Psoas muscle (tissue), 8 donors: ENCODE measurements around the gene WNT8A. TPM values are rescaled to one million over a fixed set of nuclear protein-coding genes. Genes with fewer than 3 reads are reported as not detected.
A peak's percentile ranks its signal among the peaks of the same experiment; 100 is the strongest.

Experiments used
- ATAC-seq, 4 donors: fragments of 200-7000 bp; cut with Tn5 transposase; one replicate each; pipeline ENCODE4 v1.9.1; 2020; ENCODE audit warnings: moderate library complexity in 3 of 4, mild to moderate bottlenecking in 2 of 4
- DNase-seq, 2 donors: peaks; one replicate each; pipeline ENCODE4 v3.0.0-alpha.2; 2020
- H3K27ac ChIP-seq: fragments of 200-600 bp; one replicate; pipeline ENCODE4 v1.8.0; 2022
- H3K27me3 ChIP-seq, 3 donors: fragments of 200-600 bp in 1 of 3; one replicate each; pipeline versions ENCODE4 v1.6.1 to v1.8.0; 2013 to 2022; ENCODE audit warnings: low read length in 2 of 3, mild to moderate bottlenecking in 2 of 3, moderate library complexity in 1 of 3; ENCODE audit not compliant: insufficient read depth in 3 of 3
- H3K36me3 ChIP-seq, 2 donors: fragments of 200-600 bp in 1 of 2; one replicate each; pipeline versions ENCODE4 v1.6.1 to v1.8.0; 2013 to 2022; ENCODE audit warnings: low read depth in 1 of 2, mild to moderate bottlenecking in 1 of 2, moderate library complexity in 1 of 2; ENCODE audit not compliant: insufficient read depth in 1 of 2
- H3K4me1 ChIP-seq: fragments of 200-600 bp; one replicate; pipeline ENCODE4 v1.8.0; 2022
- H3K4me3 ChIP-seq: fragments of 200-600 bp; one replicate; pipeline ENCODE4 v1.8.0; 2022; ENCODE audit warnings: mild to moderate bottlenecking
- H3K9me3 ChIP-seq: fragments of 200-600 bp; one replicate; pipeline ENCODE4 v1.8.0; 2022
- WGBS, 3 donors: extraction: QIAGEN DNeasy Blood & Tissue Kit; methylation state at CpG; one replicate each; pipeline versions ENCODE4 v1.1.6 to v1.1.7; 2013; 5-methylcytosine and 5-hydroxymethylcytosine counted together
- intact Hi-C, 2 donors: fragments of 100-400 bp; cut with DNase I; formaldehyde crosslinking; loops; one replicate each; pipeline versions ENCODE4 v1.11.0 to v1.14.2; 2022
- polyA plus RNA-seq, 3 donors: library from polyadenylated mRNA; stranded (reverse); fragments of 200-250 nt; gene quantifications; one replicate each; pipeline ENCODE4 v1.2.3, GENCODE V29; 2013
- total RNA-seq, 4 donors: library from RNA; stranded (reverse); fragmentation: NEBNext Ultra II Directional in 2 of 4; extraction: Animal tissue kit (Norgen Biotek cat#: 25700) in 2 of 4; gene quantifications; one replicate each; pipeline versions ENCODE4 v1.2.1 to v1.2.4, GENCODE V29; 2021 to 2023
- TF ChIP-seq, protein P1 (sequence below): fragments of 200-600 bp; IDR thresholded peaks from one replicate; pipeline ENCODE4 v1.8.0; 2022; ENCODE audit warnings: antibody characterized with exemption
- donor health status: healthy with polysubstance abuse.
- donor health status: DM: no; HTN: no; CAD: no; lungs with moderate emphysema.
- donor health status: Bipolar disorder and iron deficiency.
- donor health status: healthy.
- donor health status: DM: yes; HTN: yes; CAD: no.
- donor health status: DM: no; HTN: no; CAD: no.
- donor health status: DM: no; HTN: no; CAD: no.
- donor health status: DM: yes; HTN: yes; CAD: no.

WNT8A gene
- total and polyA plus RNA-seq, 7 donors, result not detected

DNA sequence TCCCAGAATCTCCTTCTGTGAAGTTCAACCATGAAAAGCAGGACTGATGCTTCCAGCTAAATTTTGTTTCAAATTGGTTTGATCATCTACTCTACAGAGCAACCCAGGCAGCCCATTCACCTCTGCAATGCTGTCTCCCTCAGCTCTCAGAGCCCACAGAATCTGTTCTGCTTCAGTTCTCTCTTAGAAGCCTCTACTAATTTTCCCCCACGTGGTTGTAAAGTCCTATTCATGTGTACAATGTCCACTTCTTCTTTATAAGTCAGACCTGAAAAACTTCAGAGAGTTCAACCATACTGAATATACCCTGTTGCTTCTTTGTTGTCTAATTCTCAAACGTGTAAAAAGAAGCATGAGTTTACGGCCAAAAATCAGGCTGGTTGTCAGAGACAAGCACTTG is 29.6 kb upstream of the WNT8A start:
- Histone ChIP-seq H3K4me3 (no peak overlapping the region), H3K4me1 (no peaks in the 10 kb centered on the region), H3K36me3 (no peaks in the 10 kb centered on the region), H3K27ac (no peak overlapping the region), H3K9me3 (no peaks in the 10 kb centered on the region), H3K27me3 (no peaks in the 10 kb centered on the region)
- TF ChIP-seq, protein P1, sequence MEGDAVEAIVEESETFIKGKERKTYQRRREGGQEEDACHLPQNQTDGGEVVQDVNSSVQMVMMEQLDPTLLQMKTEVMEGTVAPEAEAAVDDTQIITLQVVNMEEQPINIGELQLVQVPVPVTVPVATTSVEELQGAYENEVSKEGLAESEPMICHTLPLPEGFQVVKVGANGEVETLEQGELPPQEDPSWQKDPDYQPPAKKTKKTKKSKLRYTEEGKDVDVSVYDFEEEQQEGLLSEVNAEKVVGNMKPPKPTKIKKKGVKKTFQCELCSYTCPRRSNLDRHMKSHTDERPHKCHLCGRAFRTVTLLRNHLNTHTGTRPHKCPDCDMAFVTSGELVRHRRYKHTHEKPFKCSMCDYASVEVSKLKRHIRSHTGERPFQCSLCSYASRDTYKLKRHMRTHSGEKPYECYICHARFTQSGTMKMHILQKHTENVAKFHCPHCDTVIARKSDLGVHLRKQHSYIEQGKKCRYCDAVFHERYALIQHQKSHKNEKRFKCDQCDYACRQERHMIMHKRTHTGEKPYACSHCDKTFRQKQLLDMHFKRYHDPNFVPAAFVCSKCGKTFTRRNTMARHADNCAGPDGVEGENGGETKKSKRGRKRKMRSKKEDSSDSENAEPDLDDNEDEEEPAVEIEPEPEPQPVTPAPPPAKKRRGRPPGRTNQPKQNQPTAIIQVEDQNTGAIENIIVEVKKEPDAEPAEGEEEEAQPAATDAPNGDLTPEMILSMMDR, result no peak
- DNase-seq, result no peak
- no peak for ATAC-seq
- intact Hi-C loops, result no loop called here
- 34 to 41% (median 35%) methylated on average over 3 of the region's 3 CpGs for whole genome bisulfite sequencing, 3 donors

DNA sequence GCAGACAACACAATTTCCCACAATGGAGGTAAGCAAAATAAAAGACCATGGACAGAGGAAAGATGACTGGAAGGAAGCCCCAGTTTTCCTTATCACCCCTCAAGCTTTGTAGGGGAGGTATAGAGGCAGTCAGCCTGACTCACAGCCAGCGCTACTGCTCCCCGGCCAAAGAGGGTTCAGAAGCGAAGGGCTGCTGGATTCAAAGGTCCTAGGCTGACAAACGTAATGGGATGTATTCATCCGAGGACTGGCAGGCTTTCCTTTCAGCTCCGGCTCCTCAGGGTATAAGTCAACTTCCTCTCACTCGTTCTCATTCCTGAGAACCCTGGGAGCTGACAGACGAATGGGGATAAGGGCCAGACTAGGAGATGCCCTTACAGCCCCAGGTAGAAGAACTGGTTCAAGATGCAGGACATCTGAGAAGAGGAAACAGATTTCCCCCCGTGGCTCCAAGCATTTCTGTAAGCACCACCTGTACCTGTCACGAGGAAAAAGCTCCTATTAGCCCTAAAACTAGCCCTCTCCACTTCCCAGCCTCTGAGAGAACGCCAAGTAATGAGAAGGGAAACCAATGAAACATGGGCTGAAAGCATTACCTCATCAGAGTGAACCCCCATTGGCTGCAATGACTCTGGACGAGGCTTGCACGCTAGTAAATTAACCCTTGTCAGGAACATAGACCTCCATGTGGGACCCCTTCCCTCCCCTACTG is 28.8 kb upstream of the WNT8A start:
- H3K27me3 ChIP-seq, result no peaks in the 10 kb centered on the region
- H3K36me3 ChIP-seq, result no peaks in the 10 kb centered on the region
- ATAC-seq (no peak), DNase-seq (no peak)
- TF ChIP-seq, protein P1, result no peak
- H3K4me3 ChIP-seq, result no peak overlapping the region
- 23 to 32% (median 29%) methylated on average over 13 of the region's 13 CpGs for WGBS, 3 donors
- H3K4me1 ChIP-seq, result no peaks in the 10 kb centered on the region
- no peaks in the 10 kb centered on the region for H3K9me3 ChIP-seq
- intact Hi-C loops, result no loop called here
- H3K27ac ChIP-seq, result no peak overlapping the region

DNA sequence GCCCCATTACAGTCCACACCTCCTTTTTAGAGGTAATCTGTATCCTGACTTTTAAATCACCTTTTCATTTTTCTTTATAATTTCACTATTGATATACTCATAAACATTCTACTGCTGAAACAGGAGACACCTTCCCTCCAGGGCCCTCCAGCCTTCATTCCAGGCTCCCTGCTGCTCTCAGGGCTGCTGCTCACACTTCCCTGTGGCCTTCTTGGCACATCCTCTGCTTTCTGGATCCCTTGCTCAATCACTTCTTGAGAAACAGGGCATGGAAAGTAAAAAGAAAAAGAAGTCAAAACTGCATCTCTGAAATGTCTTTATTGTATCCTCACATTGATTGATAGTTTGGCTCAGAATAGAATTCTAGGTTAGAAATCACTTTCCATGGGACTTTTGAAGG is 19.3 kb upstream of the WNT8A start:
- intact Hi-C loops, result no loop called here
- Histone ChIP-seq H3K4me1 (no peaks in the 10 kb centered on the region), H3K9me3 (no peaks in the 10 kb centered on the region), H3K36me3 (no peaks in the 10 kb centered on the region), H3K4me3 (no peak overlapping the region), H3K27ac (no peak overlapping the region), H3K27me3 (no peaks in the 10 kb centered on the region)
- DNase-seq (no peak), ATAC-seq (no peak)
- TF ChIP-seq, protein P1, result no peak

DNA sequence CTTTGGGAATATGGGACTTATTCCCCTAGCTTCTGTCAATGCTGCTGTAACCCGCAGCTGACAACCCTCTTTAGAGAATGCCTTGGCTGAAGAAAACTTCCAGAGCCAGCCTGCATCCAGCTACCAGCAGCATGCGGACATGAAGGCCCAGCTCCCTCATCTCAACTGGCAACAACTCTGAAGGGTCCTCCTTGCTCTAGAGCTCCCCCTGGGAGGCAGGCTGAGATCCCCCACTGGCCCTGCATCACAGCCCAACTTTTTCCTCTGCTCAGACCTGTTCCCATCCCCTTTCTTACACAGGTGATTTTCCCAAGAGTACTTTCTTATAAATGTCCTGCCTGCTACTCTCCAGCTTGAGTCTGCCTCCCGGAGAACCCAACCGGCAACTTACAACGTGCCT is 18.7 kb upstream of the WNT8A start:
- intact Hi-C loops, result no loop called here
- no peaks in the 10 kb centered on the region for H3K36me3 ChIP-seq

More for the DNA sequence above, 18.7 kb upstream of the WNT8A start:
- 67 to 74% (median 68%) methylated on average over 5 of the region's 5 CpGs for WGBS, 3 donors
- Histone ChIP-seq H3K9me3 (no peaks in the 10 kb centered on the region), H3K4me1 (no peaks in the 10 kb centered on the region), H3K27me3 (no peaks in the 10 kb centered on the region), H3K4me3 (no peak overlapping the region), H3K27ac (no peak overlapping the region)
- ATAC-seq (no peak), DNase-seq (no peak)
- TF ChIP-seq, protein P1, result peak; percentile 15
